NOMO-1 treated with DMSO at 0.1 percent for 48 hours (cell line): ENCODE data around the gene RCL1.
"Not testable (repeated sequence)": the region's sequence is repeated elsewhere in the genome, so short reads cannot be mapped to it uniquely, and the experiment has no call there.

Experiments
- DNase-seq: peaks from one replicate; lab custom pipeline; 2025; ENCODE audit not compliant: unreplicated experiment; lab: John Stamatoyannopoulos, UW

RCL1 gene

DNA sequence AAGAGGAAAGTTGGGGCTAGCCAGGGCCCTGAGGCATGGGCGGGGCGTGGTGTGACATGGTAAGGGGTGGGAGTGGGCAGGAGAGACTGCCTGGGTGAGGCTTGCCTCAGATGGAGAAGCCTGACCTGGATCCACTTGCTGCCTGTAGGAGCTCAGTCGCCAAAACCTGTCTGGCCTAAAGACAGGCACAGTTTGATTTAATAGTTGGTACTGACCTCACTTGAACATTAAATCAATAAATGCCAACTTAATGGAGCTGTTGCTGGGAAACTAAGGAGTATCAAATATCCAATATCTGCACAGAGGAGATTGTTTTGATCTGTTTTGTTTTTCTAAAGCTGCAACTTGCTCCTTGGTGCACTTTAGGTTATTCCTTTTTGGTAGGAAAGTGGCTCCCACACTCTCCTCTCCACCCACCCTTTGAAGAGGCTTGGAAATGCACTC, 86.4 kb downstream of the RCL1 start:
- DNase-seq, result no peak

DNA sequence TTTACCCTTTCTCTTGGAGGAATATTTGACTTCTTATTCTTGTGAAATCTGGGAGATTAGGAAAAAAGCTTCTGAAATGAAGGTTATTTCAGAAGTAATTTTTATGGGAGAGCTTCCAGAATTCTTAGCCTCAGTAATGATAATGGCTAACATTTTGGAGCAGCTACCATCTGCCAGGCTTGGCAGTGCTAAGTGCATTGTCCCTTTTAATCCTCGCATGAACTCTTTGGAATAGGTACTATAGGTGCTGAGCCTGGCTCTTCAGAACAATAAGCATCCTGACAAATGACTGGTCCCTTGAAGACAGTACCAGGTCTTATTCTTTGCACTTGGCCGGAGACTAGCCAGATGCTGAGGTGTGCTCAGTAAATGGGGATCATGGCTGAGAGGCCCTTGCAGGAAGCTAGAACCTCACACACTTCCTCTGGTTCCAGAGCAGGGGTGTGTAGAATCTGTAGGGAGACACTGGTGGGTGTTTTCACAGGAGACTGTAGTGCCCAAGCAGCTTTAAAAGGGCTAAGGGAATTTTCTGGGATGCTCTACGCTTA, 90.7 kb downstream of the RCL1 start:
- DNase-seq, result no peak

DNA sequence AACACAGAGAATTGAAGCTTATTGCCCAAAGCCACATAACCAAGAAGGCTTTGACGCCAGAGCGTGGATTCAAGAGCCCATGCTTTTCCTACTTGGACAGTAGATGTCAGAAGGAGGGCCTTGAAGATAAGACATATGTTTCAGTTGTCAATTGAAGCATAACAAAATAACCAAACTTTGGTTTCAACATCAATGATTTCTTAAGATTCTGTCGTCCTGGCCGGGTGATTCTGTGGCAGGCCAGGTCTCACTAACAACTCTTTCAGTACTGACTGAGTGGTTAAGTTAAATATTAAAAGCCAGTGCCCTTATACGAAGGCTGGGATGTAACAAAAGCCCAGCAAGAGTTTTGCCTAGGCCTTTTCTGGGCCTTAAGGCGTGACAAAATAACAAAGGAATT, 94.0 kb downstream of the RCL1 start:
- DNase-seq, result no peak

DNA sequence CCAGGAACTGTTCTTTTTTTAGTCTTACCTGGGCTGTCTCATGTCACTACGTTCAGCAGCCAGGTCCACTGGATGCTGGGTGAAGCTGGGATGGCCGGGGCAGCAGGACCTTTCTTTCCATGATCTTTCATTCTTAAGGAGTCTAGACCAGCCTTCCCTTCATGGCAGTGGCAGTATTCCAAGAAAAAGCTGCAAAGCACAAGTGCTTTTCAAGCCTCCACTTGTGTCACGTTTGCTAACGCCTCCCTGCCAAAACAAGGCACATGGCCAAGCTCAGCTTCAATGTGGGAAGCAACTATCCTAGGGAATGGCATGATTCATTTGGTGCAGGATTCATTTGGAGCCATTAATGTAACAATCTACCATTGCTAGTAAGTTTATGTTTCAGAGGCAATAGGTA, 94.8 kb downstream of the RCL1 start:
- no peak for DNase-seq

DNA sequence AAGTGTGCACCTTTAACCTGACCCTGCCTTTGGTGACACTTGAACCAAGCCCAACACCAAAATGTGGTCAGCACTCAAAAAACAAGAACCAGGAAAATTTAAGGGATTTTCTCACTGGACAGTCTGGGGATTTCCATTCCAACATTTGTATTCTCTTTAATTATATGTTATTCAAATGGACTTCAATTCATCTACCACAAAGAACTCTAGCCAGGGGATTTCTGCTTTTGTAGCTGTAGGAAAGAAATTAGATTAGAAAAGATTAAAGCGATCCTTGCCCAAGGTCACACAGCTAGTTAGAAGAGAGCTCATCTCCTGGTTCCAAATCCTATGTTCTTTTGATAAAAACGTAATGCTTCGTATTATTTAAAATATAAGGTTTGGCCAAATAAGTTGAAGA, 97.5 kb downstream of the RCL1 start:
- no peak for DNase-seq

DNA sequence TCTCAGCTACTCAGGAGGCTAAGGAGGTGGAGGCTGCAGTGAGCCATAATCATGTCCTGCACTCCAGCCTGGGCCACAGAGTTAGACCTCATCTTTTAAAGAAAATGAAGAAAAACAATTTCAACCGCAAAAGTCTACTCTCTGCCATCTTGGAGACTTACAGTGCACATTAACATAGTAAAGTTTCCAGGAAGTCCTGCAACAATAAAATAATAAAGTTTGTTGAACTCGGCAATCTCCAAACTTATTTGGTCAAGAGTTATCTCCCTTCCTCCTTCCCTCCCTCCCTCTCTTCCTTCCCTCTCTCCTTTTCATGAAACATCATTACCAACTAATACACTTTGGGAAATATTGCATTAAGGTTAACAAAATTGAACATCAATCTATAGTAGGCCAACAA, 98.2 kb downstream of the RCL1 start:
- DNase-seq, result no peak

DNA sequence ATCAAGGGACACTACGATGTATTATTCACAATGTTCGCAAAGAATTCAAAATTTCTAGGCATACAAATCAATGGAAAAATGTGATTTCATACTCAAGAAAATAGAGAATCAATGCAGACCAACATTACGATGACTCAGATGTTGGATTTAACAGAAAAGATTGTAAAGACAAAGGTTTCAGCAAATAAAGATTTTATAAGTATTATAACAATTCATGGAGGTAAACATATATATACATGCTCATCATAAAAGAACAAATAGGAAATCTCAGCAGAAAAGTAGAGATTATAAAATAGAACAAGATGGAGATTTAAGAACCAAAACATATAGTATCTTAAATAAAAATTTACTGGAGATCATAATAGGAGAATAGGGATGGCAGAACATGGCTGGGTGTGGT, 98.9 kb downstream of the RCL1 start:
- DNase-seq, result no peak

DNA sequence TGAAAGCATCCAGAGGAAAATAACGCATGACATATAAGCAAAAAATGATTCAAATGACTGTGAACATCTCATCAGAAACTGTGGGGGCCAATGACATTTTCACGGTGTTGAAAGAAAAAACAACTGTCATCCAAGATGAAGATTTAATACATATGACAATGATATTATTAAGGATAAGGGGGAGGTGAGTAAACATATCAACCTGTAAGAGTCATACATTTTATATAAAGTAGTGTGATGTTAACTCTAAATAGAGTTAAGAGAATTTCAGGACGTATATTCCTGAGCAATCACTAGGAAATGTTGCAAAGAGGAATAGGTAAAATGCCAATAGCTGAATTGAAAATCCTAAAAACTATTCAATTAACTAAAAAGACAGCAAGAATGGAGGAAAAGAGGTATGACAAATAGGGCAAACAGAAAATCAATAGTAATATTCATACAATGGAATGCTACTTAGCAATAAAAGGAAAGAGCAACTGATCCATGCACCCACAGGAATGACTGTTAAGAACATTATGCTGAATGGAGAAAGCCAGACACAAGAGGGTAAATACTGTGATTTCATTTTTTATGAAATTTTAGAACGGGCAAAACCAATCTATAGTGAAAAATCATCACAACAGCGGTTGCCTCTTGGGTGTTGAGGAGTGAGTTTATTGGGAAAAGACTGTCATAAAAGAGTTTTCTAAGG, 99.9 kb downstream of the RCL1 start:
- DNase-seq, result no peak

DNA sequence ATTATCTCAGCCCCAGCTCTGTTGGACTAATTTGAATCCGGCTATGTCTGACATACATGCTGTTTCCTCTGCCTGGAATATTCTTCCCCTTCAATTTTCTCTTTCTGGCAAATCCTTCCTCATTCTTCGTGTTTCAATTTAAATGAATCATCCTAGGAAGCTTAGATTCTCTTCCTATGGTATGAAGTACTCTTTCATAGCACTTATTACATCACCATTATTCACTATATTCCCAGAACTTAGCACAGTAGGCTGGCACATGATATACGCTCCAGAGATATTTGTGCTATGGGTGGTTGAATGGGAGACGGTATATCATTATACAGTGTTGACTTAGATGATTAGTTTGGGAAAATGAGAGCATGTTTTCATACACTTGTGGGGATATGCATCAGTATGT, 101.3 kb downstream of the RCL1 start:
- DNase-seq, result no peak

DNA sequence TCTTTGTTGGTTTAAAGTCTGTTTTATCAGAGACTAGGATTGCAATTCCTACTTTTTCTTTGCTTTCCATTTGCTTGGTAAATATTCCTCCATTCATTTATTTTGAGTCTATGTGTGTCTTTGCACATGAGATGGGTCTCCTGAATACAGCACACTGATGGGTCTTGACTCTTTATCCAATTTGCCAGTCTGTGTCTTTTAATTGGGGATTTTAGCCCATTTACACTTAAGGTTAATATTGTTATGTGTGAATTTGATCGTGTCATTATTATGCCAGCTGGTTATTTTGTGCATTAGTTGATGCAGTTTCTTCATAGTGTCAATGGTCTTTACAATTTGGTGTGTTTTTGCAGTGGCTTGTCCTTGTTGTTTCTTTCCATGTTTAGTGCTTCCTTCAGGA, 107.1 kb downstream of the RCL1 start:
- DNase-seq, result not testable (repeated sequence)

DNA sequence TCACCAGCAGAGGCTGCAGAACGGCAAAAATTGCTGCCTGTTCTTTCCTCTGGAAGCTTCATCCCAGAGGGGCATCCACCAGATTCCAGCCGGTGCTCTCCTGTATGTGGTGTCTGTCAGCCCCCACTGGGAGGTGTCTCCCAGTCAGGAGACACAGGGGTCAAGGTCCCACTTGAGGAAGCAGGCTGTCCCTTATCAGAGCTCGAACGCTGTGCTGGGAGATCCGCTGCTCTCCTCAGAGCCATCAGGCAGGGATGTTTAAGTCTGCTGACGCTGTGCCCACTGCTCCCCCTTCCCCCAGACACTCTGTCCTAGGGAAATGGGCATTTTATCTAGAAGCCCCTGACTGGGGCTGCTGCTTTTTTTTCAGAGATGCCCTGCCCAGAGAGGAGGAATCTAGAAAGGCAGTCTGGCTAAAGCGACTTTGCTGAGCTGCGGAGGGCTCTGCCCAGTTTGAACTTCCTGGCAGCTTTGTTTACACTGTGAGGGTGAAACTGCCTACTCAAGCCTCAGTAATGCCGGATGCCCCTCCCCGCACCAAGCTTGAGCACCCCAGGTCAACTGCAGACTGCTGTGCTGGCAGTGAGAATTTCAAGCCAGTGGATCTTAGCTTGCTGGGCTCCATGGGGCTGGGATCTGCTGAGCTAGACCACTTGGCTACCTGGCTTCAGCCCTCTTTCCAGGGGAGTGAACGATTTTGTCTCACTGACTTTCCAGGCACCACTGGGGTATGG, 108.8 kb downstream of the RCL1 start:
- DNase-seq, result not testable (repeated sequence)

DNA sequence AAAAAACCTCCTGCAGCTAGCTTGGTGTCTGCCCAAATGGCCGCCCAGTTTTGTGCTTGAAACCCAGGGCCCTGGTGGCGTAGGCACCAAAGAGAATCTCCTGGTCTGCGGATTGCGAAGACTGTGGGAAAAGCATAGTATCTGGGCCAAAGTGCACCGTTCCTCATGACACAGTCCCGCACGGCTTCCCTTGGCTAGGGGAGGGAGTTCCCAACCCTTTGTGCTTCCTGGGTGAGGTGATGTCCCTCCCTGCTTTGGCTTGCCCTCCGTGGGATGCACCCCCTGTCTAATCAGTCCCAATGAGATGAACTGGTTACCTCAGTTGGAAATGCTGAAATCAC, 109.4 kb downstream of the RCL1 start:
- no peak for DNase-seq

DNA sequence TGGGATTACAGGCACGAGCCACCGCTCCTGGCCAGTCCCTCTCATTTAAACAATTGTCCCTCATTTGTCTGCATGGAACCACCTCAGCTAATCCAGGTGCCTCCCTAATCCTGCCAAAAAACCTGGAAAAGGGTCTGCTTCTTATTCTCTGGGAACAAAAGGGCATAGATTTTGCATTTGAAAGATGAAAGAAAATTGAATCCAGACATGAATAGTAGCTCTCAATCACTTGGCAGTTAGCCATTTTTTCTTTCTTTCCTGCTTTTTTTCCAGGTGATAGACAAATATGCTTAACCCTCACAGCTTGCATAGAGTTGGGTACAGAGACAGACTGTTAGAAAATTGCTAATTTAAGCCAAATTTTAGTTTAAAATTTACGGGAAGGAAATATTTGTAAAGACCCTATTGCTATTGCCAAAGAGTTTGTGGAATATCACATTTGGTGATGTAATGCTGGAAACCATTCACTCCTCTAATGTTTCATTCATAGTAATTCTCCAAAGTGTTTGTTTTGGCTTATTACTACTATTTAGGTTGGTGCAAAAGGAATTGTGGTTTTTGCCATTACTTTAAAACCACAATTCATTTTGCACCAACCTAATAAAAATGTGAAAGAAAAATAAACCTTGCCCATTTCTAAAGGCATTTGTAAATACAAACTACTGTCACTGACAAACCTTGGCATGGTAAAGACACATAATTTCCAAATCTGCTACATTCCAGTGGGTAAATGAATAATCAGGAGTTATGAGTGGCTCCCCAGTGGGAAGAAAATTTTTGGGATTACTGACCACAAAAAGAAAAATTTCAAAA, 111.8 kb downstream of the RCL1 start:
- no peak for DNase-seq

DNA sequence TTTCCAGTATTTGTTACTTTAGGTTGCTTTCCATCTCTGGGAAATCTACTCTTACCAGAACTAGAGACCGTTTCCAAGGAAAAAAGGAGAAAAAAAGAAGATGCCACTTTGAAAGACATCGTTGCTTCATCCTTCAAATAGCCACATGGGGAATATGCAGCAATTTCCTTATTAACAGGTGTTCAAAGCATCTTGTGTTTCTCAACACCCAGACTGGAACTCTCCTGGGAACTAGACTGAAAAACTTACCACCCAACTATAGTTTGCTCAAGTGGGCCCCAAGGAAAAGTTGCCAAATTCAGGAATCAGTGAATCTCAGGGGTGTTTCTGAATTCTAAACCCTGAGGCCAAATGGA, 112.4 kb downstream of the RCL1 start:
- DNase-seq, result no peak
